HG03025 (cell line): Measurements from ENCODE around the gene P2RY4.
"Not testable (repeated sequence)": the region's sequence is repeated elsewhere in the genome, so short reads cannot be mapped to it uniquely, and the experiment has no call there.

ENCODE experiments used
- ATAC-seq: cut with Tn5 transposase; IDR thresholded peaks from one replicate; pipeline ENCODE4 v1.9.1; 2021; ENCODE audit warnings: mild to moderate bottlenecking, moderate library complexity; ENCODE audit not compliant: unreplicated experiment, low FRiP score

Gene P2RY4

DNA sequence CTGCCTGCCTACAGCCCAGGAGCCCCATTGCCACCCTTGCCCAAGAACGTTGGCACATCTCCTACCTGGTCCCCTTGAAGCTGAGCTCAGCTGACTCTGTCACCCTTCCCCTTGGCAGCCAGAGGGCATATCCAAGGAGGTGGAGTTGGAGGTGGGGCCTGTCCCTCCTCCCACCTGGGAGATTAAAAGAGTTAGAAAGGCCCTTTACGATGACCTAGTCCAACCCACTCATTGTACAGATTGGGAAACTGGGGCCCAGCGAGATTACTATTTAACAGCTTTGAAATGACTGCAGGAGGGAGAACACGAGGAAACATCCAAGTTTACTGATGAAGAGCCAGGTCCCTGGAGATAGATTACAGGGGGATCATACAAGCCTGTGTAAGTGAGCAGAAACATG is at the start of gene P2RY4:
P2RY4 (minus strand) TSS at position 101 of the 400 bp plus-strand sequence. CDS start 580 bp downstream, outside the sequence.
- no peak for ATAC-seq

DNA sequence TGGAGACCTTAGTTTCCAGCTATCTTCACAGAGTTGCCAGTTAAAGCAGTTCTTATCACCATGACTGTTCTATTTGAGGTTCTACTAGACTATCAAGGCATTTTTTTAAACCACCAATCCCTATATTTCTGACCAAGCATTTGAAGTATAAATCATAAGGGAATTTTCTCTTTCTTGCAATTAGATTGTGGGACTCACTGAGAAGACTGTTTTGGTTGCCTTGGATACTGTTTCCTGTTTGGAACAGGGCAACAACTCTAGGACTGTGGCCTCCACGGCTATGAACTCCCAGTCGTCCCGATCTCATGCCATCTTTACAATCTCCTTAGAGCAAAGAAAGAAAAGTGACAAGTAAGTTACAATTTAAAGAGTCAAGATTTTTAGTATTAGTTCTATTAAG is 41.7 kb upstream of the P2RY4 start:
- ATAC-seq: no peak

DNA sequence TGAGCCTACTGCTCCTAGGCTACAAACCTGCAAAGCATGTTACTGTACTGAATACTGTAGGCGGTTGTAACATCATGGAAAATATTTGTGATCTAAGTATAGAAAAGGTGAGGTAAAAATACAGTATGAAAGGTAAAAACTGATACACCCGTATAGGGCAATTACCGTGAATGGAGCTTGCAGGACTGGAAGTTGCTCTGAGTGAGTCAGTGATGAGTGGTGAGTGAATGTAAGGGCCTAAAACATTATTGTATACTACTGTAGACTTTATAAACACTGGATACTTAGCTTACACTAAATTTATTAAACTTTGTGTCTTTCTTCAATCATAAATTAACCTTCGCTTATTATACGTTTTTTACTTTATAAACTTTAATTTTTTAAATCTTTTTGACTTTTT is 33.6 kb upstream of the P2RY4 start:
- no peak for ATAC-seq

DNA sequence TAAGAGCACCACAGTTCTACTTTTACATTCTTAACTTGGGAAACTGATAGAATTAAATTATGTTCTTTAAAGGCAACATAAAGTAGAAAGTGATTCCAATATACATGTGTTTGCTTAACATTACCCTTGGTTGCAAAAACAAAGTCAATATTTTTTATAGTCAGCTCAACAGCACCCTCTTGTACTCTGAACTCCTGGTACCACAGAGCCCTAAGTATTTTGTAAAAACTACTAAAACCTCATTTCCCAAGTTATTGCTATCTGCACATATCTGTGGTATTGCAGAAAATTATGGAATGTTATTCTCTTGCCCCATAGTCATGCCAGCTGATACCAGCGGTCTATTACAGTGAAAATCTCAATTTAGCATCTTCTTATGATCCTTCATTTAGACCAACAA is 32.8 kb upstream of the P2RY4 start:
- no peak for ATAC-seq

DNA sequence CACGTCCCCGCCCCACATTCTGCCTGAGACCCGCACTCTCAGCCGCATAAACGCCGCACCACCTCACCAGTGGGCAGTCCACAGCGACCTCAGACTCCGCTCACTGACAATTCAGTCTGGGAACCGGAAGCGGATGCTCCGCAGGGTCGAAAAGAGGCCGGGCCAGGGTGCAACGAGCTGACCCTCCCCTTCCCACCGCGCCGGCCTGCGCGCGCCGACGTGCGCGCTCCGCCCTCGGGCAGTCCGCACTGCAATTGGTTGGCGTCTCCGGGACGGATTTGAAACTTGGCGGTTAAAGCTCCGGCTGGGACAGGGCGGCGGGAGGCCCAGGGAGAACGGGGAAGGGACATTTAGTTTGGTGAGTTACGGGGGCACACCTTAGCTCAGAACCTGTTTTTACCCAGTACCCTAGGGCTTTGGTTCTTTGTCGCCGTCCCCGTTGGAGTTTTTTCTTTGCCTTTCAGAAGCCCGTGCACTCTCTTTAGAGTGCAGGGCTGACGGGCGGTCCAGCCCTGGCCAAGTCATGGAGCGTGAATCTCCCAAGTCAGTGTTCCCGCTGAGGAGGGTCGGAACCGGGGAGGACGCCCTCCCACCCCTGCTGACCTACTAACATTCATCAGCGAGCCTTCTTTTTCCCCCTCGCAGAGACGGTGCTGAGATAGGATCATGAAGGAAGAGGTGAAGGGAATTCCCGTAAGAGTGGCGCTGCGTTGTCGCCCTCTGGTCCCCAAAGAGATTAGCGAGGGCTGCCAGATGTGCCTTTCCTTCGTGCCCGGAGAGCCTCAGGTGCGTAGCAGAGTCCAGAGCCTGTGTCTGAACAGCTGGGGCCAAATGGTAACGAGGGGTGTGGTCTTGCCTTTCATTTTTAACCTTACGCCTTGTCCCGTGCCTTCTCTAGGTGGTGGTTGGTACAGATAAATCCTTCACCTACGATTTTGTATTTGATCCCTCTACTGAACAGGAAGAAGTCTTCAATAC is 30.1 kb upstream of the P2RY4 start, which contains the start of the genes KIF4A and PDZD11:
KIF4A (plus strand) TSS at position 312 of the 978 bp plus-strand sequence; CDS start at position 667, 355 bp downstream.
PDZD11 (minus strand) TSS at position 135 of the 978 bp plus-strand sequence. CDS start 586 bp downstream, outside the sequence.
- ATAC-seq: peak; percentile 94

DNA sequence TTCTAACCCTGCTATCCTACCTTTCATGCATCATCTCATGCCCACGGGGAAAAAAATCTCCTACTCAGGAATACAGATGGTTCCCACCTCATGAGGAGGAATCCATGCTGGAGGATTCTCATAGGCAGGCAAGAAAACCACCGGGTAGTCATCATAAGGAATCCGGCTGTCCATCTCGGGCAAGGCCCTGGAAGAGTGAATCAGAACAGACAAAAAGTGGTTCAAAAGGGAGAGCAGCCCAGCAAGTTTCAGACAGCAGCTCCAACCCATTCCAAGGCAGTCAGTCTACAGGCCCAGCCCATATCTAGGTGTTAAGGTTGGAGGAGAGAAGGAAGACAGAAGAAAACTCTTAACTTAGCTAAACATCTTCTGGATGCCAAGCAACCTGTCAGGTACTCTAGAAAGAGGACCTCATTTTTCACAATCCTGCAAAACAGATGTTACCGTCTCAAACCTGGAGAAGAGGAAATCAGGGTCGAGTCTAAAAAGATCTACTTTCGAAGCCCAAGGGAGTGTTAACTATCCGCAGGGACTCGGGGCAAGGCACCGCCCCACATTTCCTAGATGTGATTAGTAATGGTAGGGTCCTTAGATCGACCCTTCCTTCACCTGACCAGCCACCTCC is 29.3 kb upstream of the P2RY4 start:
- ATAC-seq: peak; percentile 13

DNA sequence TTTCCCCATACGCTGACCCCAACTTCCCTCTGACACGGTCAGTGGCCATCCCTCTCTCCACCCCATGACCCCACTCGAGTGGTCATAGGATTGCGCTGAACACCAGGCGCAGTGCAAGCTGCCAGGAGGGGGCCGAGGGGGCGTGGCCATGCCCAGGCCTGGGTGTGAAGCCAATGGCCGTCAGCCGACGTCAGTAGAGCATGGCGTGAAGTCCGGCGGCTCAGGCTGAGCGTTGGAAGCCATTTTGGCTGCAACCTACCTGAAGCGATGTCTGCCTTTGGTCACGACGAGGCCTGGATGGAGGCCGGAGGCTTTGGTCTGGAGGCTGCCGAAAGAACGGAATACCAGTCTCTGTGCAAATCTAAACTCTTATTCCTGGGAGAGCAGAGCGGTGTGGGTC is 21.9 kb upstream of the P2RY4 start, which contains the start of gene RAB41:
RAB41 (plus strand) TSS at position 222 of the 400 bp plus-strand sequence; CDS start at position 268, 46 bp downstream.
- no peak for ATAC-seq

DNA sequence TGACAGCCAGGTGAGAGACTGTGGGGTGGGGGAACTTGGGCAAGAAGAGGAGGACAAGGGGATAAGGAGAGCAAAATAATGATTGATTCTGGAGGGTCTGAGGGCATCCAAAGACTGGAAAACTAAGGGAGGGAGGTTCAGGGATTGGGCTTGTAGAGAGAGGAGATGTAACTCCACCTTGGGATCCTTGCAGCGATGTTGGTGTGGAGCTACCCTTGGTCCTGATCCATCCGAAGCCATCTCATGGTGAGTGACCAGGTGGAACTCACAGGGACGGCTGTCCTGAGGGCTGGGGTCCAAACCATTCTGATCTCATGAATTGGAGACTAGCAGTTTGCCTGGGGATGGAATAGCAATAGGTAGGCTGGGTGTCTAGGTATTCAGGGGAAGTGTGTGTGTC is 20.6 kb upstream of the P2RY4 start:
- no peak for ATAC-seq

DNA sequence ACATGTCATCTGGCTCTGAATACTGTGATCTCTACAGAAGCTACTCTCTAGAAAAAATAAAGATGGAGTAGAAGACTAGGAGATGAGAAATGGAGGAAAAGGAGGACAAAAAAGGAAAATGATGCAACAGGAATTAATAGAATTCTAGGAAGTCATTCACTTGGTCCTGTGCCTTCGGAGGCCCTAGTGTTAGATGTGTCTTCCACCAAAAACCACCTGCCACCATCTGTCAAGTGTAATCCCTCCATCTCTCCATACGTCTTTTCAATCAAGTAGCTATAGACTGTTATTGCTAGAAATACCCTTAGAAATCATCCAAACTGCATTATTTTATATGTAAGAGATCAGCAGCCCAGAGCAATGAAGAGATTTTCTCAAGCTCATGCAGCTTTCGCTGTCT is 19.1 kb upstream of the P2RY4 start:
- ATAC-seq: no peak

DNA sequence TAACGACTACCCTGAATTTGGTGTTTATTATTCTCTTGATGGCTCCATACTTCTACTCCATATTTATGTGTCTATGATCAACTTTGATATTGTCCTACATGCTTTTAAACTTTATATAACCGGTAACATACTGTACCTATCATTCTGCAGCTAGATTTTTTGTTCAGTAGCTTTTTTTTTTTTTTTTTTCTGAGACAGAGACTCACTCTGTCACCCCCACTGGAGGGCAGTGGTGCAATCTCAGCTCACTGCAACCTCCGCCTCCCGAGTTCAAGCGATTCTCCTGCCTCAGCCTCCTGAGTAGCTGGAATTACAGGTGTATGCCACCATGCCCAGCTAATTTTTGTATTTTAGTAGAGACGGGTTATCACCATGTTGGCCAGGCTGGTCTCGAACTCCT is 14.0 kb upstream of the P2RY4 start:
- ATAC-seq: not testable (repeated sequence)

DNA sequence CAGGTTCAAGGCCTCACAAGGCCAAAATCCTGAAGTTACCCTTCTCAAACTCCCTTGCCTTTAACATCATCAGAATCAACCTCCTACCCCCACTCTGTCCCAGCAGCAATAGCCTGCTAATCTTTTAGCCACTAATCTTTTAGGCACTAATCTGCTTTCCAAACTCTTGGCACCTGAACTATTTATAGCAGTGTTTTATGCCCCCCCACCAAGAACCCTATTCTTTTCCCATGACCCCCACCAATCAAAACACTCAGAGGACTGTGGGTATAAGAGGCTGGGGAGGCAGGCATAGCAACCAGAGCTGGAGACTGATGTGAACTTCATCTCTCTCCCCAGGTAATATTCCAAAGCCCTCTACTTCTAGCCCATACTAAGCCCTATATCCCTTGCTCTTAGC is 8.0 kb upstream of the P2RY4 start, which contains the start of gene ARR3:
ARR3 (plus strand) TSS at position 301 of the 400 bp plus-strand sequence. CDS start 1,052 bp downstream, outside the sequence.
- ATAC-seq: no peak

DNA sequence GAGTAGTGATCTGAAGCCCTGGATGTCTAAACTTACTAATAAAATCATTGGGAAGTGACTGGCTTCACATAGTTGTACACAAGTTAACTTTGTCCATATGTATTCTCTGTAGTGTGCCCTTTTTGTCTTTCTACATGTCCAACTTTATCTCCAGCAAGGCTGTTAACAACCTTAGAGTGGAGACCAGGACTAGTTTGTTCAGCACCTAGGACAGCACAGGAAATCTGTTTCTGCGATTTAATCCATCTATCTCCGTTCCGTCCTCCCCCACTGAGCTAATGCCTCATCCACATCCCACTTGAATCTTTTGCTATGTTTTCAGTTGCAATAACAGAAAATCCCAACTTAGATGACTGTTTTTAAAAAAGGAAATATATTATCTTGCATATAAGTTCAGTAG is 4.8 kb upstream of the P2RY4 start:
- no peak for ATAC-seq

DNA sequence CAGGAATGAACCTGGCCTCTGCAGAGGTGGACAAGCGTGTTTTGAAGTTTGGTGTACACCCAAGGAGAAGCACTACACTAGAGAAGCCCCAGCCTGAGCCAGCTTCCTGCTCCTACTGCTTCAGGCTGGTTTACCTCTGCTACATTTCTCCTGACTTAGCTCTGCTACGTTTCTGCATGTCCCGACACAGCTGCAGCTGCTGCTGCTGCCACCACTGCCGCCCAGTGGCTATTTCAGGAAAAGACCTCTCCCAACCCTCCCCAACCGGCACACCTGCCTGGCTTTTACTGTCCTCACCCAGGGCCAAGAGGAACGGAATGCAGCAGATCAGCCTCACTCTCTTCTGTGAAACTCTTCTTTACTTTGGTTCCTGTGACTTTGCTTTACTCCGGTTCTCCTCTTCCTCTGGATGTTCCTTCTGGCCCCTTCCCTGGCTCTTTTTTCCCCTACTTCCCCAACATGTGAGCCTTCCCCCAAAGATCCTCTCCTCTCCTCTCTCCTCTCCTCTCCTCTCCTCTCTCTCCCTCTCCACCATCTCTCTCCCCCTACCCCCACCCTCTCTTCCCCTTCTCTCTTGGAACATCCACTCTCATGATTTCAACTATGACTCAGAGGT is 3.1 kb upstream of the P2RY4 start:
- ATAC-seq: no peak

DNA sequence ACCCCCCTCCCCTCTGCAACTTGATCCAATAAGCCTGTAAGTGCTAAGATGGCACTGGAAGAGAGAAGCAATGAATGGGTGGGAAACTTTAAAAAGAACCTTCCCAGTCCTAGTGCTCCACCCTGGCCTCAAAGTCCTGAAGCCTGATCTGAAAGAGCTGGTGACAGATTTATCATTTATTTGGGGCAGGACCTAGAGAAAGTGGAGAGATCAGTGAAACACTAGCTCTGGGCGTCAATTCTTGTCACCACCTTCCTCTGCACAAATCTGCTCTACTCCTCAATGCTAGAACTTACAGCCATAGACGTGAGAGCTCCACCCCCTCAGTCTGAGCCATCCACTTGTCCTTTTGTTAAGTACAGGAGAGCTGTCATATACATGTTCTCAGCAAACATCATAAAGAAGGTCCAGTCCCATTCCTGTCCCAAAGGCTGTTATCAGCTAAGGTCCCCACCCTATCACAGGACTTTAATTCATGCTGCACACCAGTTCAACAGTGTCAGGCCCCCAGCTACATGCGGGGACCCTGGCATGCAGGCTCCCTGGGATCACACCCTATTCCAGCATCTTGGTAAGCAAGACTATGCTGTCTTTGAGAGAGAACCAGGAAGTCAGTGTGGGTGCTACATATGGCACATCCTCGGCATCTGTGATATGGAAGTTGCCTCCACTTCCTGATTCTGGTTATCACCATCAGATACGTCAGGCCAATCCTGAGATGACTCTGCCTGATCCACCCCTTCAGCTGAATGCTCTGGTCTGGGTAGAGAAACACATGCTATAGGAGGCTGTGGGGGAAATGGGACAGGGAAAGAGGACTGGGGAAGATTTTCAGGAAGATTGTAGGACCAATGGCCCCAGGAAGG is 2.3 kb downstream of the P2RY4 start:
- no peak for ATAC-seq

DNA sequence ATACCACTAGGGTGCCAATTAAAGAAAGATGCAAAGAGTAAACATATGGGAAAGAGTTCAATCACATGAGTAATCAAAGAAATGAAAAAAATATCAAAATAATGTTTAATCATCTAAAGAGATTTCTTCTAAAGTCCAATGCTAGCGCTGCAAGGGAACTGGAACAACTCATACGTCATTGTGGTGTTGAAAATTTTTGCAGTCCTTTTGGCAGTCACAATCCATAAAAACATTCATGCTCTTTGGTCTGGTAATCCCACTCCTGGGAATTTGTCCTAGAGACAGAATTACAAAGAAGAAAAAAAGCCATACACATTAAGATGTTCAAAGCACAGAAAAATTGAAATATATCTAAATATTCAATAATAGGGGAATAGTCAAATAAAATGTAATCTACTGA is 4.6 kb downstream of the P2RY4 start:
- ATAC-seq: no peak

DNA sequence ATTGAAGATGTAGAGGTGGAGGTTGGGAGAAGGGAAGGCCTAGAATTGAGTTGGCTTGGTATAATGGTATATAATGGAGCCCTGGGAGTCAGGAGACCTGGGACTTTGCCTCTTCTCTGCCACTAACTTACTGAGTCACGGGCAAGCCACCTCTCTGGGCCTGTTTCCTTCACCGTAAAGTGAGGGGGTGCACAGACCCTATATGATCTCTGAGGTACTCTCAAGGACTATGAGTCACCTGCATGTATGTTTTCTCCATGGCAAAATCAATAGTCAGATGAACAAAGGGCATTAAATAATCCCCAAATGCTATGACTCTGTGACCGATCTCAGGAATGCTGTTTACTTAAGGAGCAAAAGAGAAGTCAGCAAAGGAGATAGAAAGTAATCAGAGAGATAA is 5.1 kb downstream of the P2RY4 start:
- no peak for ATAC-seq

DNA sequence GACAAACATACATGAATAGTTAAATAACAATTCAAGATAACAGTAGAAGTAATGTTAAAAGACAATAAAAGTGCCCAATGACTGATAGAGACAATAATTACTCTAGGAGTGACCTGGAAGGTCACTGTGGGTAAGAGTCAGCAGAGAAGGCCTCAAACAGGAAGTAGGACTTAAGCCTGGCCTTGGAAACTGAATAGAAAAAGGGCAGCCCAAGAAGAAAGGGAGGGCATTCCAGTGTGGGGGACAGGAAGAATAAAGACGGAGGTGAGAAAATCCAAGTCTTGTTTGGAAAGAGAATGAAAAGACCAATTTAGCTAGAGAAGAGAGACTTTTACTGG is 6.0 kb downstream of the P2RY4 start:
- ATAC-seq: no peak

DNA sequence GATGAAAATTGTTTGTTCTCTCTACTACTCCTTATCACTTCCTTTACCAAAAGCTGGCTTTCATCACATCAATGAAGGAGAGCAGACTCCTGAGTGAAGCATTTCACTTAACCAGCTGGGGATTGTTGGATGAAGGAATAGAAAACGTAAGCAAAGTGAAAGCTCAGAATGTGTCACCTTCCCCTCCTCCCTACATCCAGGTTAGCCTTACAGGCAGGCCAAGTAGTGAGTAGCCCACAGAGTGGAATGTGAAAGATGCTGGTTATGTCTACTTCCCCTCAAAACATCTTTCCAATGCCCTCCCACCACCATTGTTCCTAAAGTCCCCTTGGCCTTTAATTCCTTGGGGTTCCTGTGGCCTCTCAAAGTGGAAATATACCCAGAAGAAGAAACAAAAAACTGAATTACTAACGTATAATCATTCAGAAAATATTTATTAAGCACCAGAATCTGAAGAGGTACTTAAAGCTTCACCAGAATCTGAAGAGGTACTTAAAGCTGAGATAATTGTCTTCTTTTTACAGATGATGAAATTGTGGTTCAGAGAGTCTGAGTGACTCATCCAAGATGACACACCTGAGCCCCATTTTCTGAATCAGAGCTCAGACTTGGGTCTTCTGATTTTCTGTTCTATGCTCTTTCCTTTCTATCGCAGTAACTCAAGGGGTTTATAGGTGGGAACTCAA is 6.5 kb downstream of the P2RY4 start:
- ATAC-seq: no peak

DNA sequence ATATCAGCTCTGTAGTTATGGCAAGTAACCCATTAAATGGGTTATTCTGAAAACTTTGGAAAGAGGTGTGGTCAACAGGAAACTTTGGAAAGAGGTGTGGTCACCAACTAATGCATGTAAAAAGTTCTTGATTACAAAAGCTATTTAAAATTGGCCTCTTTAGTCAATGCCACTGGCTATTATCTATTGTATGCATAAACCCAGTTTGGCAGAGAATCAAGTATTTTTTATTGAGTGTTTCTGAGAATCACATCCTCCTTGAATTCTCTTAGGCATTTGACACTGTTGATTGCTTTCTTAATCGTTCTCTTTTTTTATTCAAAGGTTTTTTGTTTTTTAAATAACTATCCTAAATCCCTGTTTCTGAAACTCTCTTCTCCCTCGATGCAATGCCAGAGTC is 7.5 kb downstream of the P2RY4 start:
- ATAC-seq: no peak
